H9 (cell line): ENCODE results near the gene SPATS2. TPM values are rescaled to one million over a fixed set of nuclear protein-coding genes. Genes with fewer than 3 reads are reported as not detected.

Experiments
- DNase-seq: peaks from one replicate; pipeline ENCODE4 v3.0.0-alpha.2; 2017
- H2AFZ ChIP-seq: one replicate; pipeline ENCODE4 v1.6.1; 2013; ENCODE audit warnings: mild to moderate bottlenecking, low read length, control low read depth, moderate library complexity
- H2AK5ac ChIP-seq: 2 replicates; pipeline ENCODE4 v1.6.1; 2013; ENCODE audit warnings: low read length, control low read depth, mixed read lengths; ENCODE audit not compliant: insufficient read length
- H2BK120ac ChIP-seq: one replicate; pipeline ENCODE4 v1.6.1; 2013; ENCODE audit warnings: low read depth, mild to moderate bottlenecking, low read length, control low read depth, inconsistent platforms; ENCODE audit not compliant: poor library complexity, severe bottlenecking
- H2BK12ac ChIP-seq: 2 replicates; pipeline ENCODE4 v1.6.1; 2013; ENCODE audit warnings: low read length, control low read depth, mixed read lengths, low read depth; ENCODE audit not compliant: insufficient read length
- H2BK15ac ChIP-seq: 2 replicates; pipeline ENCODE4 v1.6.1; 2013; ENCODE audit warnings: low read depth, low read length, control low read depth
- H2BK20ac ChIP-seq: one replicate; pipeline ENCODE4 v1.6.1; 2013; ENCODE audit warnings: low read depth, mild to moderate bottlenecking, low read length, control low read depth, inconsistent platforms; ENCODE audit not compliant: poor library complexity, severe bottlenecking
- H2BK5ac ChIP-seq: 2 replicates; pipeline ENCODE4 v1.6.1; 2013; ENCODE audit warnings: low read length, control low read depth, mixed read lengths; ENCODE audit not compliant: insufficient read length
- H3K14ac ChIP-seq: 2 replicates; pipeline ENCODE4 v1.6.1; 2013; ENCODE audit warnings: low read length, control low read depth; ENCODE audit not compliant: insufficient read depth
- H3K18ac ChIP-seq: 2 replicates; pipeline ENCODE4 v1.6.1; 2013; ENCODE audit warnings: low read depth, mild to moderate bottlenecking, mixed read lengths, low read length, control low read depth; ENCODE audit not compliant: insufficient read length
- H3K23ac ChIP-seq: 2 replicates; pipeline ENCODE4 v1.6.1; 2013; ENCODE audit warnings: low read length, control low read depth, mixed read lengths, low read depth; ENCODE audit not compliant: insufficient read length
- H3K23me2 ChIP-seq: 2 replicates; pipeline ENCODE4 v1.6.1; 2013; ENCODE audit warnings: low read depth, mild to moderate bottlenecking, mixed read lengths, low read length, control low read depth; ENCODE audit not compliant: insufficient read length, poor library complexity, severe bottlenecking
- H3K27ac ChIP-seq: 2 replicates; pipeline ENCODE4 v1.5.1; 2013; ENCODE audit warnings: low read length, control low read depth, mixed read lengths, low read depth; ENCODE audit not compliant: insufficient read length
- H3K27me3 ChIP-seq: 2 replicates; pipeline ENCODE4 v1.6.1; 2013; ENCODE audit warnings: low read length, control low read depth, inconsistent platforms; ENCODE audit not compliant: insufficient read depth
- H3K4ac ChIP-seq: 2 replicates; pipeline ENCODE4 v1.6.1; 2013; ENCODE audit warnings: low read depth, mild to moderate bottlenecking, control low read depth, inconsistent platforms, low read length, moderate library complexity
- H3K4me1 ChIP-seq: 2 replicates; pipeline ENCODE4 v1.6.1; 2013; ENCODE audit warnings: low read length, control low read depth, inconsistent platforms; ENCODE audit not compliant: insufficient read depth
- H3K4me2 ChIP-seq: 2 replicates; pipeline ENCODE4 v1.6.1; 2013; ENCODE audit warnings: low read length, control low read depth, mixed read lengths; ENCODE audit not compliant: insufficient read length, insufficient read depth
- H3K56ac ChIP-seq: 2 replicates; pipeline ENCODE4 v1.6.1; 2013; ENCODE audit warnings: low read depth, mild to moderate bottlenecking, mixed read lengths, low read length, control low read depth; ENCODE audit not compliant: insufficient read length
- H3K79me1 ChIP-seq: 2 replicates; pipeline ENCODE4 v1.6.1; 2013; ENCODE audit warnings: low read depth, mild to moderate bottlenecking, moderate library complexity, low read length, control low read depth, inconsistent platforms; ENCODE audit not compliant: insufficient read depth, poor library complexity, severe bottlenecking
- H3K79me2 ChIP-seq: 2 replicates; pipeline ENCODE4 v1.6.1; 2013; ENCODE audit warnings: low read length, control low read depth, inconsistent platforms; ENCODE audit not compliant: insufficient read depth
- H3K9ac ChIP-seq: 2 replicates; pipeline ENCODE4 v1.6.1; 2013; ENCODE audit warnings: low read length, control low read depth, mixed read lengths; ENCODE audit not compliant: insufficient read length; ENCODE audit errors: extremely low read depth
- H3K9me3 ChIP-seq: one replicate; pipeline ENCODE4 v1.6.1; 2013; ENCODE audit warnings: low read depth, low read length, inconsistent platforms; ENCODE audit not compliant: control insufficient read depth
- H3T11ph ChIP-seq: one replicate; pipeline ENCODE4 v1.6.1; 2013; ENCODE audit warnings: mild to moderate bottlenecking, low read length, control low read depth, inconsistent platforms
- H4K20me1 ChIP-seq: one replicate; pipeline ENCODE4 v1.6.1; 2013; ENCODE audit not compliant: control insufficient read depth, insufficient read length, insufficient read depth
- H4K5ac ChIP-seq: 2 replicates; pipeline ENCODE4 v1.6.1; 2013; ENCODE audit warnings: low read depth, mild to moderate bottlenecking, mixed read lengths, low read length, control low read depth; ENCODE audit not compliant: insufficient read length
- H4K8ac ChIP-seq: replicated peaks from 2 replicates; pipeline ENCODE4 v1.6.1; 2013; ENCODE audit warnings: low read length, control low read depth, mixed read lengths, low read depth; ENCODE audit not compliant: insufficient read length
- H4K91ac ChIP-seq: 2 replicates; pipeline ENCODE4 v1.6.1; 2013; ENCODE audit warnings: low read depth, mild to moderate bottlenecking, moderate library complexity, mixed read lengths, low read length, control low read depth; ENCODE audit not compliant: insufficient read length
- H3K27ac Mint-ChIP-seq, 3 experiments: 2 replicates in 2 of 3; 3 replicates in 1 of 3; pipeline ENCODE4 v1.8.0; 2020 to 2021; ENCODE audit warnings: mixed read lengths in 3 of 3, mild to moderate bottlenecking in 1 of 3, moderate library complexity in 1 of 3
- H3K27me3 Mint-ChIP-seq: 2 replicates; pipeline ENCODE4 v1.8.0; 2021; ENCODE audit warnings: low read depth, mild to moderate bottlenecking, moderate library complexity, mixed read lengths
- H3K36me3 Mint-ChIP-seq, 3 experiments: 2 replicates in 2 of 3; 3 replicates in 1 of 3; pipeline ENCODE4 v1.8.0; 2020 to 2021; ENCODE audit warnings: low read depth in 3 of 3, mixed read lengths in 3 of 3; ENCODE audit not compliant: insufficient read depth in 1 of 3
- H3K4me1 Mint-ChIP-seq, 2 experiments: 2 replicates each; pipeline ENCODE4 v1.8.0; 2020; ENCODE audit warnings: mixed read lengths in 2 of 2
- H3K4me3 Mint-ChIP-seq, 2 experiments: 2 replicates in 1 of 2; 3 replicates in 1 of 2; pipeline ENCODE4 v1.8.0; 2020 to 2021; ENCODE audit warnings: mild to moderate bottlenecking in 2 of 2, mixed read lengths in 2 of 2, moderate library complexity in 1 of 2
- H3K9me3 Mint-ChIP-seq, 2 experiments: 2 replicates in 1 of 2; 3 replicates in 1 of 2; pipeline ENCODE4 v1.8.0; 2020; ENCODE audit warnings: mild to moderate bottlenecking in 2 of 2, mixed read lengths in 2 of 2, moderate library complexity in 1 of 2
- WGBS: extraction: QIAGEN DNeasy Blood & Tissue Kit; methylation state at CpG from one replicate; pipeline ENCODE4 v1.1.7; 2013; ENCODE audit warnings: missing lambda C conversion rate, low lambda C conversion rate, mixed read lengths; ENCODE audit not compliant: insufficient read length; ENCODE audit errors: extremely low coverage; 5-methylcytosine and 5-hydroxymethylcytosine counted together
- total RNA-seq: library from RNA; stranded (reverse); gene quantifications from 2 replicates; pipeline ENCODE4 v1.2.1, GENCODE V29; 2021
- TF ChIP-seq, protein P1 (sequence below): fragments of 200-600 bp; sonication (generic); conservative IDR thresholded peaks from 3 replicates; pipeline ENCODE4 v1.8.0; 2021; ENCODE audit warnings: antibody characterized with exemption, mild to moderate bottlenecking

Gene SPATS2
- total RNA-seq, 1 experiment from 2014 or later = 17.1 TPM

DNA sequence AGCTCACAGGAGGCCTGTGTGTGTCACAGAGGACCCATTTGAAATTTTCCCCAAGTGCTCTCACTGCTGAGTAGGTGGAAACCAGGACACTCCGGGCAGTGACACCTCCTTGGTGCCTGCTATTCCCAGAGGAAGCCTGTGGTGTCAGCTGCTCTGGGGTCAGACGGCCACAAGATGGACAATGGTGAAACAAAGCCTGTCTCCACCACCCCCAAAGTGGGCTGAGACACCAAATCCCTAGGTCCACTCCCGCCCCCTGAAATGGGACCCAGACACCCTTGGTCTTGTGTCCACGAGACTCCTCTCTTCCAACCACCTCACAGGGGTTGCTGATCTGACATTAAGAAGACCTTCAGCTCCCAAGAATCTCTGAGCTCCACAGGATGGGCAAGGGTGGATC, 178.6 kb downstream of the SPATS2 start:
- Histone ChIP-seq H4K5ac (no peak overlapping the region), H2BK120ac (no peak overlapping the region), H4K91ac (no peak overlapping the region), H3K4ac (no peak overlapping the region), H3K4me2 (no peak overlapping the region), H3K27ac (no peak overlapping the region), H2BK12ac (no peak overlapping the region), H3K9ac (no peak overlapping the region), H3K79me2 (no peaks in the 10 kb centered on the region), H2BK5ac (no peak overlapping the region), H3K18ac (no peak overlapping the region), H3K23ac (no peak overlapping the region), H2BK15ac (no peak overlapping the region), H3K56ac (no peak overlapping the region), H3K14ac (no peak overlapping the region), H2AFZ (no peak overlapping the region), H3K79me1 (no peaks in the 10 kb centered on the region), H4K8ac (no peak overlapping the region), H3K23me2 (peaks cover 11% of the 10 kb centered on the region), H2BK20ac (no peak overlapping the region), H3K27me3 (peaks cover 29% of the 10 kb centered on the region; the same call in 1 of the 2 replicates), H3T11ph (no peak overlapping the region), H3K4me1 (no peaks in the 10 kb centered on the region), H4K20me1 (no peaks in the 10 kb centered on the region), H2AK5ac (no peak overlapping the region), H3K9me3 (no peaks in the 10 kb centered on the region)
- DNase-seq = no peak
- H3K9me3 Mint-ChIP-seq = no peaks in the 10 kb centered on the region
- TF ChIP-seq, protein P1, sequence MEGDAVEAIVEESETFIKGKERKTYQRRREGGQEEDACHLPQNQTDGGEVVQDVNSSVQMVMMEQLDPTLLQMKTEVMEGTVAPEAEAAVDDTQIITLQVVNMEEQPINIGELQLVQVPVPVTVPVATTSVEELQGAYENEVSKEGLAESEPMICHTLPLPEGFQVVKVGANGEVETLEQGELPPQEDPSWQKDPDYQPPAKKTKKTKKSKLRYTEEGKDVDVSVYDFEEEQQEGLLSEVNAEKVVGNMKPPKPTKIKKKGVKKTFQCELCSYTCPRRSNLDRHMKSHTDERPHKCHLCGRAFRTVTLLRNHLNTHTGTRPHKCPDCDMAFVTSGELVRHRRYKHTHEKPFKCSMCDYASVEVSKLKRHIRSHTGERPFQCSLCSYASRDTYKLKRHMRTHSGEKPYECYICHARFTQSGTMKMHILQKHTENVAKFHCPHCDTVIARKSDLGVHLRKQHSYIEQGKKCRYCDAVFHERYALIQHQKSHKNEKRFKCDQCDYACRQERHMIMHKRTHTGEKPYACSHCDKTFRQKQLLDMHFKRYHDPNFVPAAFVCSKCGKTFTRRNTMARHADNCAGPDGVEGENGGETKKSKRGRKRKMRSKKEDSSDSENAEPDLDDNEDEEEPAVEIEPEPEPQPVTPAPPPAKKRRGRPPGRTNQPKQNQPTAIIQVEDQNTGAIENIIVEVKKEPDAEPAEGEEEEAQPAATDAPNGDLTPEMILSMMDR = no peak
- no peak overlapping the region for H3K27ac Mint-ChIP-seq
- no peak overlapping the region; a peak in 2 of 5 replicates for H3K4me3 Mint-ChIP-seq
- no peaks in the 10 kb centered on the region for H3K36me3 Mint-ChIP-seq
- H3K4me1 Mint-ChIP-seq = peaks cover 11 to 42% of the 10 kb centered on the region in 2 experiments
- WGBS = no CpG with 5 or more reads among the region's 4 CpGs
- peaks cover 95% of the 10 kb centered on the region for H3K27me3 Mint-ChIP-seq
